Left colon (tissue), 2 donors: ENCODE data around the gene MOSMO. TPM values are rescaled to one million over a fixed set of nuclear protein-coding genes. Genes with fewer than 3 reads are reported as not detected.
"Not testable (repeated sequence)": the region's sequence is repeated elsewhere in the genome, so short reads cannot be mapped to it uniquely, and the experiment has no call there.

Experiments
- ATAC-seq: fragments of 200-7000 bp; cut with Tn5 transposase; one replicate; pipeline ENCODE4 v1.9.1; 2020; ENCODE audit warnings: mild to moderate bottlenecking, moderate library complexity
- DNase-seq, 2 donors: peaks; one replicate each; pipeline ENCODE4 v3.0.0-alpha.2; 2020
- intact Hi-C, 2 donors: fragments of 100-400 bp; cut with DNase I in 1 of 2; cut with micrococcal nuclease in 1 of 2; formaldehyde crosslinking; loops; one replicate each; pipeline versions ENCODE4 v1.11.2 to v1.14.0; 2022; cut with DNase I, micrococcal nuclease
- total RNA-seq, 2 donors: library from RNA; stranded (reverse); fragmentation: NEBNext Ultra II Directional; extraction: Animal tissue kit (Norgen Biotek cat#: 25700); gene quantifications; one replicate each; pipeline ENCODE4 v1.2.1, GENCODE V29; 2021
- donor health status: DM: no; HTN: no; CAD: no.
- donor health status: DM: yes; HTN: yes; CAD: no.

MOSMO gene
- total RNA-seq, 2 donors from 2014 or later, result 9.0 to 9.6 TPM

GRCh38 chr16:22116095-22116700, 108.3 kb downstream of the MOSMO start:
- intact Hi-C loops, result no loop called here
- DNase-seq (no peak), ATAC-seq (no peak)

DNA sequence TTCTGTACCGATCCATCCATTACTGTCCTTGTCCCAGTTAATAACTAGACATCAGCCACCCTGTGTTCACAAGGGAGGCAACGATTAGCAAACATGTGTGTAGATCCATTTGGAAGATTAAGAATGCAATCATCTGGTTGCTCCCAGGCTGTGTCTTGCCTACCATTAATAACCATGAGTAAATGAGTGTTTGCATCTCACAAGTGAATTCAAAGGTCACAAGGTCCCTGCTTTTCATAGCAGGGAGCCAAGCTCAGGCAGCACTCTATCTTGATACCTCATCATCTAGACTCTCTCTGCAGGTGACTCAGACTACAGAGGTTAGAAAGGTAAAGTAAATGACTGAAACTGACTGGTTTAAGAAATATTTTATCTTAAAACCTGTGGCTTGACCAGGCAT, 109.7 kb downstream of the MOSMO start:
- DNase-seq (no peak), ATAC-seq (no peak)
- intact Hi-C loops, result no loop called here

DNA sequence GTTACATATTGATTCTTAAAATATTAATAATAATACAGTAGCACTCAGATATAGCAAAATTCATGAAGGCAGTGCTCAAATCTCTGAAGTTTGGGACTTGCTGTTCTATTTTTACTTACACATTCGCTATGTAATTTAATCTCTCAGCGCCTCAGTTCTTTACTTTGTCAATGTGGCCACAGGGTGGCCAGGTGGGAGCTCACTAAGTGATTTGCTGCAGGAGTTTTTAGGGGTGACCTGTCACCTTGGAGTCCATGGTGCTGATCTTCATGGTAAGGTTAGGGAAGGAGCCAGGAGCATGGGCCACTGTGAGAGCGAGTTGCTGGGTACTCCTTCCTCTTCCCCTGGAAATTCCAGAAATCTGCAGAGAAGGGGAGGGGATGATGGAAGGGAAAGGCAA, 112.5 kb downstream of the MOSMO start:
- ATAC-seq, result no peak

GRCh38 chr16:22122239-22122638, 114.3 kb downstream of the MOSMO start:
- intact Hi-C loops, result no loop called here
- DNase-seq (no peak), ATAC-seq (no peak)

More for the DNA sequence above, 112.5 kb downstream of the MOSMO start:
- no peak for DNase-seq
- intact Hi-C loops, result no loop called here

DNA sequence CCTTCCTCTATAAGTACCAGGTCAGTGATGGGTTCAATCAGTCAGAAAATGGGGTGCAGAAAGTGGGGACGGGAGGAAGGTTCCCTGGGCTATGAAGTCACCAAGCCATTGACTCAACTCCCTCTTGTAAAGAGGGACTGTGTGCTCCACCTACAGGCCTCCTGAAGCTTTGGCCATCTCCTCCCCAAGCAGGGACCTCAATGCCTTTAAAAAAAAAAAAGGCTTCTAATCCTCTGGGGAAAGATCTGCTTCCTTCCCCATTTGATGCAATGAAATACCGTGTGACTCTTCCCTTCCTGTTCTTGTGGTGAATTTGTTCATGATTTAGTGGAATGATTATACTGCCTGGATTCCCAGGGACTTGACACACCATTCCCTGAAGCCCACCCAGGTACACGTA, 115.2 kb downstream of the MOSMO start:
- no peak for ATAC-seq
- intact Hi-C loops, result no loop called here
- no peak for DNase-seq

GRCh38 chr16:22123759-22124490, 116.0 kb downstream of the MOSMO start:
- intact Hi-C loops, result no loop called here
- no peak for DNase-seq
- ATAC-seq, result no peak

GRCh38 chr16:22124583-22125284, 116.8 kb downstream of the MOSMO start:
- no peak for DNase-seq
- no peak for ATAC-seq
- intact Hi-C loops, result no loop called here

DNA sequence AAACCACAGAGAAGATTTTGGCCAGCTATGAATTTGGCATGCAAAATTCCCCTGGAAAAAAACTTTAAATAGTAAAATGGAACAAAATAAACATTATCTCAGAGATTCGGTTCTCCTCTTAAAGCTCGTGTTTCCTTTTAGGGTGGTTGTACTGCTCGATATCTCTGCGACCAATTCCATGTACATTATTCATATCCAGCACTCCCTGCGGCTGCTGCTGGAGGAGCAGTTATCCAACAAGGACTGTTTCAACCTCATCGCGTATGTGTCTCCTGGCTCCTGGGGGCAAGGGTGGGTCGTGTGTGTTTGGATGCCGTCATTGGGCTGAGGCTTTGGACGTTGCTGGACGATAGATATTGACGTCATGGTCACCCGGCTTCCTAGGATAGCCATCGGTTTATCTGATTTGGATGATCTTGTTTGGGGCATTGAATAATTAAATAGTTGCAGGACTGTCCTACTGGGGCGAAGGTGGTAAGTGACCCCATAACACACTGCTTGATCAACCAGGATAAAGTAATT, 118.2 kb downstream of the MOSMO start:
- intact Hi-C loops, result no loop called here
- DNase-seq, result no peak
- no peak for ATAC-seq

GRCh38 chr16:22128537-22128936, 120.6 kb downstream of the MOSMO start:
- DNase-seq, result not testable (repeated sequence)

DNA sequence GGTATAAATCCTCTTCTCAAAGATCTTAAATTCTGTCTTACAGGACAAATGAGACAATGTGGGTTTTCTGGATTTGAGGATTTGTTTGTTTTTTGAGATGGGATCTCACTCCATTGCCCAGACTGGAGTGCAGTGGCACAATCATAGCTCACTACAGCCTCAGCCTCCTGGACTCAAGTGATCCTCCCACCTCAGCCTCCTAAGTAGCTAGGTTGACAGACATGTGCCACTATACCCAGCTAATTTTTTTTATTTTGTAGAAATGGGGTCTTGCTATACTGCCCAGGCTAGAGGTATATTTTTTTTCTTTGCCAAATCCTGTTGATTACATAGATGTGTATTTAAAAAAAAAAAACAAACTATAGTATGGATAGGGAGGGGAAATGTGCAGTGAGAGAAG, 122.6 kb downstream of the MOSMO start:
- intact Hi-C loops, result no loop called here
- ATAC-seq, result no peak
- DNase-seq, result no peak

More at GRCh38 chr16:22128537-22128936, 120.6 kb downstream of the MOSMO start:
- ATAC-seq, intact Hi-C loops: not testable (repeated sequence)

GRCh38 chr16:22132801-22133200, 124.9 kb downstream of the MOSMO start:
- DNase-seq (no peak), ATAC-seq (no peak)
- intact Hi-C loops, result no loop called here

Other genes with a start within 250 kb of the MOSMO start
- gene NPIPB4, start 150.4 kb upstream of the MOSMO start, total RNA-seq, result 100 to 1,000 TPM; 145 to 202 TPM
- 100 to 1,000 TPM; 513 to 643 TPM for gene UQCRC2, start 54.8 kb upstream of the MOSMO start, total RNA-seq
- not detected for gene PDZD9, start 7.0 kb upstream of the MOSMO start, total RNA-seq
- gene VWA3A, start 84.4 kb downstream of the MOSMO start, total RNA-seq, result not detected
- gene SDR42E2, start 154.4 kb downstream of the MOSMO start, total RNA-seq, result not detected
- gene EEF2K, start 198.2 kb downstream of the MOSMO start, total RNA-seq, result 10 to 100 TPM; 26.4 to 35.2 TPM